NB4 (cell line): ENCODE data around the gene FOSL2.

Experiments
- DNase-seq: peaks from one replicate; pipeline ENCODE4 v3.0.0; 2010; ENCODE audit warnings: low read depth
- H3K4me3 ChIP-seq: one replicate; pipeline ENCODE4 v1.5.1; 2011; ENCODE audit warnings: mild to moderate bottlenecking, low read depth, low read length, moderate library complexity
- CTCF ChIP-seq: IDR thresholded peaks from one replicate; pipeline ENCODE4 v1.5.1; 2012; ENCODE audit warnings: low read depth, low read length
- MAX ChIP-seq: IDR thresholded peaks from 2 replicates; pipeline ENCODE4 v1.6.1; 2011; ENCODE audit warnings: low read depth, low read length
- MYC ChIP-seq: IDR thresholded peaks from 2 replicates; pipeline ENCODE4 v1.6.1; 2011; ENCODE audit warnings: low read depth, low read length
- POLR2A ChIP-seq: IDR thresholded peaks from 2 replicates; pipeline ENCODE4 v1.6.1; 2011; ENCODE audit warnings: mild to moderate bottlenecking; ENCODE audit not compliant: insufficient read length; ENCODE audit errors: extremely low read depth

FOSL2 gene

GRCh38 chr2:28395334-28396061 lies 2.8 kb downstream of the FOSL2 start:
- peak; percentile 85 for DNase-seq
- TF ChIP-seq MYC (peak; percentile 74), POLR2A (no peak), MAX (peak; percentile 73)
- peak overlapping the region; percentile 75 for H3K4me3 ChIP-seq

- DNase-seq, result no peak
- TF ChIP-seq MAX (no peak), MYC (no peak), POLR2A (no peak)
- H3K4me3 ChIP-seq, result peak overlapping the region; percentile 75
Measured at GRCh38 chr2:28397043-28397381, 4.4 kb downstream of the FOSL2 start.

GRCh38 chr2:28398101-28398834 lies 5.6 kb downstream of the FOSL2 start:
- TF ChIP-seq MAX, result no peak
- TF ChIP-seq MYC, result no peak
- TF ChIP-seq POLR2A, result no peak
- TF ChIP-seq CTCF, result no peak
- peak overlapping the region; percentile 75 for H3K4me3 ChIP-seq
- no peak for DNase-seq

GRCh38 chr2:28399289-28399688 lies 6.6 kb downstream of the FOSL2 start:
- DNase-seq, result no peak
- TF ChIP-seq POLR2A (no peak), MAX (no peak)

GRCh38 chr2:28399956-28400355 lies 7.3 kb downstream of the FOSL2 start:
- DNase-seq, result no peak
- H3K4me3 ChIP-seq, result no peak overlapping the region
- no peak for TF ChIP-seq MAX
- TF ChIP-seq MYC, result no peak
- TF ChIP-seq CTCF, result no peak
- no peak for TF ChIP-seq POLR2A

More at GRCh38 chr2:28399289-28399688, 6.6 kb downstream of the FOSL2 start:
- H3K4me3 ChIP-seq, result no peak overlapping the region

- DNase-seq, result no peak
- TF ChIP-seq MYC (no peak), MAX (no peak), POLR2A (no peak), CTCF (no peak)
- H3K4me3 ChIP-seq, result no peak overlapping the region
Measured at GRCh38 chr2:28400419-28400818, 7.8 kb downstream of the FOSL2 start.

GRCh38 chr2:28400921-28401320 lies 8.3 kb downstream of the FOSL2 start:
- no peak for TF ChIP-seq CTCF
- no peak for TF ChIP-seq MAX
- no peak for TF ChIP-seq MYC
- TF ChIP-seq POLR2A, result no peak
- no peak for DNase-seq
- no peak overlapping the region for H3K4me3 ChIP-seq
